SK-N-SH treated with all-trans-retinoic acid at 6 μM for 48 hours (cell line): Measurements from ENCODE around the gene SKI.

Experiments used
- ATAC-seq: fragments of 200-7000 bp; cut with Tn5 transposase; 3 replicates; pipeline ENCODE4 v1.9.1; 2020; ENCODE audit warnings: mild to moderate bottlenecking, moderate library complexity
- ARNTL ChIP-seq: fragments of 450-650 bp; formaldehyde crosslinking; IDR thresholded peaks from 2 replicates; pipeline ENCODE4 v1.5.0; 2020; ENCODE audit warnings: low read depth, mild to moderate bottlenecking, moderate library complexity, borderline replicate concordance
- CREB5 ChIP-seq: fragments of 250-450 bp; sonication (Bioruptor Pico); IDR thresholded peaks from 2 replicates; pipeline ENCODE4 v1.5.1; 2020; ENCODE audit warnings: low read depth, mild to moderate bottlenecking, moderate library complexity
- CSDC2 ChIP-seq: fragments of 250-450 bp; sonication (Bioruptor Pico); IDR thresholded peaks from 2 replicates; pipeline ENCODE4 v1.5.0; 2020; ENCODE audit warnings: mild to moderate bottlenecking, moderate library complexity
- CSRNP3 ChIP-seq: fragments of 250-450 bp; sonication (Bioruptor Pico); IDR thresholded peaks from 2 replicates; pipeline ENCODE4 v1.5.1; 2021; ENCODE audit warnings: mild to moderate bottlenecking, moderate library complexity
- ESRRG ChIP-seq: fragments of 250-450 bp; sonication (Bioruptor Pico); IDR thresholded peaks from 2 replicates; pipeline ENCODE4 v1.6.1; 2021; ENCODE audit warnings: mild to moderate bottlenecking
- GLIS3 ChIP-seq: fragments of 250-450 bp; sonication (Bioruptor Pico); IDR thresholded peaks from 2 replicates; pipeline ENCODE4 v1.5.0; 2020; ENCODE audit warnings: mild to moderate bottlenecking, moderate library complexity
- ISL1 ChIP-seq: fragments of 250-450 bp; sonication (Bioruptor Pico); IDR thresholded peaks from 2 replicates; pipeline ENCODE4 v2.1.2; 2022; ENCODE audit warnings: mild to moderate bottlenecking, moderate library complexity
- OSR1 ChIP-seq: fragments of 250-450 bp; sonication (Bioruptor Pico); IDR thresholded peaks from 2 replicates; pipeline ENCODE4 v1.8.0; 2022; ENCODE audit warnings: moderate library complexity, mild to moderate bottlenecking, inconsistent platforms
- PATZ1 ChIP-seq: fragments of 250-450 bp; sonication (Bioruptor Pico); IDR thresholded peaks from 2 replicates; pipeline ENCODE4 v1.8.0; 2020; ENCODE audit warnings: mild to moderate bottlenecking, moderate library complexity, borderline replicate concordance
- POU6F1 ChIP-seq: fragments of 250-450 bp; sonication (Bioruptor Pico); IDR thresholded peaks from 2 replicates; pipeline ENCODE4 v1.8.0; 2021; ENCODE audit warnings: low read depth, mild to moderate bottlenecking, moderate library complexity, borderline replicate concordance
- PPARA ChIP-seq: fragments of 250-450 bp; sonication (Bioruptor Pico); IDR thresholded peaks from 2 replicates; pipeline ENCODE4 v1.5.0; 2020; ENCODE audit warnings: mild to moderate bottlenecking, borderline replicate concordance
- TCF4 ChIP-seq: fragments of 250-450 bp; sonication (Bioruptor Pico); IDR thresholded peaks from 2 replicates; pipeline ENCODE4 v1.8.0; 2021; ENCODE audit warnings: mild to moderate bottlenecking, moderate library complexity, borderline replicate concordance
- TOX ChIP-seq: fragments of 250-450 bp; sonication (Bioruptor Pico); IDR thresholded peaks from 2 replicates; pipeline ENCODE4 v1.8.0; 2021; ENCODE audit warnings: mild to moderate bottlenecking, moderate library complexity, borderline replicate concordance
- TSHZ2 ChIP-seq: fragments of 250-450 bp; sonication (Bioruptor Pico); IDR thresholded peaks from 2 replicates; pipeline ENCODE4 v1.5.0; 2020; ENCODE audit warnings: mild to moderate bottlenecking, moderate library complexity
- ZC3H10 ChIP-seq: fragments of 250-450 bp; sonication (Bioruptor Pico); IDR thresholded peaks from 2 replicates; pipeline ENCODE4 v1.5.1; 2021; ENCODE audit warnings: mild to moderate bottlenecking, moderate library complexity
- ZFP3 ChIP-seq: fragments of 250-450 bp; sonication (Bioruptor Pico); IDR thresholded peaks from 2 replicates; pipeline ENCODE4 v1.5.0; 2020; ENCODE audit warnings: mild to moderate bottlenecking, moderate library complexity
- ZNF565 ChIP-seq: fragments of 450-650 bp; formaldehyde crosslinking; conservative IDR thresholded peaks from 2 replicates; pipeline ENCODE4 v1.5.0; 2020; ENCODE audit warnings: low read depth, mild to moderate bottlenecking, moderate library complexity
- ZNF70 ChIP-seq: fragments of 450-650 bp; formaldehyde crosslinking; IDR thresholded peaks from 2 replicates; pipeline ENCODE4 v1.5.0; 2020; ENCODE audit warnings: mild to moderate bottlenecking, moderate library complexity
- ZNF8 ChIP-seq: fragments of 450-650 bp; formaldehyde crosslinking; IDR thresholded peaks from 2 replicates; pipeline ENCODE4 v1.5.0; 2020; ENCODE audit warnings: mild to moderate bottlenecking, moderate library complexity

SKI gene

GRCh38 chr1:2352897-2353550, 124.9 kb downstream of the SKI start:
- no peak for TF ChIP-seq GLIS3 (CRISPR knock-in tag)
- TF ChIP-seq TSHZ2 (CRISPR knock-in tag), result no peak
- TF ChIP-seq ZNF565 (CRISPR knock-in tag), result no peak
- TF ChIP-seq PPARA (CRISPR knock-in tag), result no peak
- TF ChIP-seq CSDC2 (CRISPR knock-in tag), result no peak
- TF ChIP-seq PATZ1 (CRISPR knock-in tag), result no peak
- TF ChIP-seq ZNF70 (CRISPR knock-in tag), result no peak
- TF ChIP-seq OSR1, result no peak
- no peak for TF ChIP-seq ESRRG (CRISPR knock-in tag)
- TF ChIP-seq CREB5 (CRISPR knock-in tag), result no peak
- TF ChIP-seq CSRNP3 (CRISPR knock-in tag), result no peak
- no peak for TF ChIP-seq ARNTL (CRISPR knock-in tag)
- no peak for TF ChIP-seq ZNF8
- ATAC-seq, result no peak

- no peak for TF ChIP-seq TOX (CRISPR knock-in tag)
- no peak for TF ChIP-seq ZFP3
- TF ChIP-seq ISL1 (CRISPR knock-in tag), result no peak
- no peak for TF ChIP-seq ZNF8
- no peak for TF ChIP-seq GLIS3 (CRISPR knock-in tag)
- TF ChIP-seq PPARA (CRISPR knock-in tag), result no peak
- TF ChIP-seq CREB5 (CRISPR knock-in tag), result no peak
- TF ChIP-seq CSRNP3 (CRISPR knock-in tag), result no peak
- TF ChIP-seq ARNTL (CRISPR knock-in tag), result no peak
- TF ChIP-seq ESRRG (CRISPR knock-in tag), result no peak
- no peak for TF ChIP-seq ZC3H10
- TF ChIP-seq TCF4 (CRISPR knock-in tag), result no peak
- no peak for TF ChIP-seq TSHZ2 (CRISPR knock-in tag)
- TF ChIP-seq ZNF565 (CRISPR knock-in tag), result no peak
- no peak for TF ChIP-seq ZNF70 (CRISPR knock-in tag)
- no peak for TF ChIP-seq POU6F1 (CRISPR knock-in tag)
- no peak for ATAC-seq
Measured at GRCh38 chr1:2353551-2354438, 125.7 kb downstream of the SKI start.
